OCI-LY7 (cell line): Measurements from ENCODE around the gene RNF20. TPM values are rescaled to one million over a fixed set of nuclear protein-coding genes. Genes with fewer than 3 reads are reported as not detected.

Experiments used
- BruUV-seq: library from RNA; stranded (reverse); fragments of 400-500 nt; replicated peaks from 2 replicates; lab custom pipeline; 2021; lab: Mats Ljungman, UMichigan
- CTCF ChIA-PET: fragments of 300-600 bp; sonication (Branson Sonifier 250); formaldehyde crosslinking; loops from one replicate; lab custom pipeline; 2022; ENCODE audit warnings: antibody characterized with exemption; ENCODE audit not compliant: unreplicated experiment; lab: Charles Lee
- POLR2A ChIA-PET: fragments of 300-600 bp; sonication (Branson Sonifier 250); formaldehyde crosslinking; loops from one replicate; lab custom pipeline; 2022; ENCODE audit warnings: antibody characterized with exemption; lab: Charles Lee
- DNase-seq: peaks from one replicate; pipeline ENCODE4 v3.0.0-alpha.2; 2015; ENCODE audit warnings: low spot score
- H2AFZ ChIP-seq: fragments of 200-600 bp; sonication (generic), shearing (Covaris generic); 2 replicates; pipeline ENCODE4 v1.6.1; 2014; ENCODE audit warnings: mild to moderate bottlenecking, antibody characterized with exemption, low read length, moderate library complexity
- H3K27ac ChIP-seq: fragments of 200-600 bp; sonication (generic); 2 replicates; pipeline ENCODE4 v1.5.1; 2014; ENCODE audit warnings: mixed run types, low read depth, mild to moderate bottlenecking, moderate library complexity, low read length, inconsistent platforms; ENCODE audit not compliant: poor library complexity, severe bottlenecking
- H3K36me3 ChIP-seq: fragments of 200-600 bp; sonication (generic); 2 replicates; pipeline ENCODE4 v1.6.1; 2014; ENCODE audit warnings: mild to moderate bottlenecking, antibody characterized with exemption, low read length, moderate library complexity, mixed read lengths; ENCODE audit not compliant: insufficient read depth
- H3K4me1 ChIP-seq: fragments of 200-600 bp; sonication (generic); 2 replicates; pipeline ENCODE4 v1.5.1; 2014; ENCODE audit warnings: mild to moderate bottlenecking, low read length; ENCODE audit not compliant: insufficient read depth, poor library complexity, severe bottlenecking
- H3K4me2 ChIP-seq: fragments of 200-600 bp; sonication (generic); 2 replicates; pipeline ENCODE4 v1.6.1; 2014; ENCODE audit warnings: mild to moderate bottlenecking, low read length
- H3K4me3 ChIP-seq: fragments of 200-600 bp; sonication (generic); 2 replicates; pipeline ENCODE4 v1.5.1; 2014; ENCODE audit warnings: mild to moderate bottlenecking, low read depth, low read length; ENCODE audit not compliant: poor library complexity, severe bottlenecking
- H3K79me2 ChIP-seq: fragments of 200-600 bp; sonication (generic); 2 replicates; pipeline ENCODE4 v1.6.1; 2016; ENCODE audit warnings: low read depth, mild to moderate bottlenecking, low read length, moderate library complexity, mixed read lengths; ENCODE audit not compliant: insufficient read depth
- H3K9me2 ChIP-seq: fragments of 200-600 bp; sonication (generic); 2 replicates; pipeline ENCODE4 v1.6.1; 2016; ENCODE audit warnings: mild to moderate bottlenecking, low read length, mixed read lengths; ENCODE audit not compliant: insufficient read depth
- H3K9me3 ChIP-seq: fragments of 200-600 bp; sonication (generic); 2 replicates; pipeline ENCODE4 v1.6.1; 2014; ENCODE audit warnings: mild to moderate bottlenecking, mixed run types, low read length, mixed read lengths
- H4K20me1 ChIP-seq: fragments of 200-600 bp; sonication (generic); 2 replicates; pipeline ENCODE4 v1.6.1; 2014; ENCODE audit warnings: mild to moderate bottlenecking, antibody characterized with exemption, low read length, moderate library complexity, mixed read lengths; ENCODE audit not compliant: insufficient read depth
- CTCF ChIP-seq: fragments of 200-600 bp; sonication (generic); conservative IDR thresholded peaks from 2 replicates; pipeline ENCODE4 v1.5.1; 2014; ENCODE audit warnings: mild to moderate bottlenecking, antibody characterized with exemption, low read length, moderate library complexity, mixed read lengths
- EZH2phosphoT487 ChIP-seq: fragments of 200-600 bp; sonication (generic); IDR thresholded peaks from 2 replicates; pipeline ENCODE4 v1.6.1; 2018; ENCODE audit warnings: low read depth, borderline replicate concordance, mild to moderate bottlenecking, mixed run types, antibody characterized with exemption, low read length, moderate library complexity, mixed read lengths
- intact Hi-C: fragments of 100-400 bp; cut with micrococcal nuclease; formaldehyde crosslinking; loops from one replicate; pipeline ENCODE4 v1.10.0; 2022; ENCODE audit not compliant: unreplicated experiment
- total RNA-seq, 2 experiments: library from RNA; depleted of rRNA in 1 of 2; stranded (reverse); fragments of >200 nt in 1 of 2; shearing (Covaris generic) in 1 of 2; gene quantifications; 2 replicates each; pipeline ENCODE4 v1.2.3, GENCODE V29; 2014 to 2022

Gene RNF20
- total RNA-seq, 2 experiments from 2014 or later = 13.5 to 43.5 TPM

GRCh38 chr9:101510459-101510858, 23.2 kb upstream of the RNF20 start:
- no peak overlapping the region for H3K4me3 ChIP-seq

GRCh38 chr9:101511009-101511408, 22.6 kb upstream of the RNF20 start:
- ChIA-PET POLR2A (no interaction called here), CTCF (no interaction called here)
- H3K27ac ChIP-seq = no peak overlapping the region
- no peak overlapping the region for H3K4me3 ChIP-seq
- no peaks in the 10 kb centered on the region for H3K79me2 ChIP-seq
- H2AFZ ChIP-seq = no peak overlapping the region
- H3K4me1 ChIP-seq = no peaks in the 10 kb centered on the region
- intact Hi-C loops = no loop called here
- H3K9me2 ChIP-seq = 0 out of 2 replicates have a peak, but pooled peaks cover 1% of the 10 kb centered on the region
- no peak for DNase-seq
- BruUV-seq = no TSS peak
- no peaks in the 10 kb centered on the region for H3K9me3 ChIP-seq
- H3K36me3 ChIP-seq = no peaks in the 10 kb centered on the region
- H3K4me2 ChIP-seq = no peak overlapping the region
- H4K20me1 ChIP-seq = no peaks in the 10 kb centered on the region
- no peak for TF ChIP-seq EZH2phosphoT487
- TF ChIP-seq CTCF = no peak

More at GRCh38 chr9:101510459-101510858, 23.2 kb upstream of the RNF20 start:
- no peaks in the 10 kb centered on the region for H3K4me1 ChIP-seq
- no peaks in the 10 kb centered on the region for H3K36me3 ChIP-seq
- no peak for DNase-seq
- intact Hi-C loops = no loop called here
- TF ChIP-seq EZH2phosphoT487 = no peak
- no peak for TF ChIP-seq CTCF
- no peak overlapping the region for H3K27ac ChIP-seq
- BruUV-seq = no TSS peak
- no peaks in the 10 kb centered on the region for H4K20me1 ChIP-seq
- H3K79me2 ChIP-seq = no peaks in the 10 kb centered on the region
- no peak overlapping the region for H2AFZ ChIP-seq
- H3K4me2 ChIP-seq = no peak overlapping the region
- CTCF ChIA-PET = no interaction called here
- 0 out of 2 replicates have a peak, but pooled peaks cover 3% of the 10 kb centered on the region for H3K9me2 ChIP-seq
- POLR2A ChIA-PET = interaction anchor here (1.8 kb wide), 1 partner anchor 15 kb away, joined by 3 read pairs; no protein-coding TSS in a partner anchor
- no peaks in the 10 kb centered on the region for H3K9me3 ChIP-seq

- intact Hi-C loops = no loop called here
- CTCF ChIA-PET = no interaction called here
- no TSS peak for BruUV-seq
These were observed 21.5 kb upstream of the RNF20 start for GRCh38 chr9:101512116-101512515.

More at GRCh38 chr9:101512116-101512515, 21.5 kb upstream of the RNF20 start:
- H3K4me2 ChIP-seq = no peak overlapping the region
- no peak for TF ChIP-seq EZH2phosphoT487
- TF ChIP-seq CTCF = no peak
- H3K9me3 ChIP-seq = no peaks in the 10 kb centered on the region
- H3K4me1 ChIP-seq = no peaks in the 10 kb centered on the region
- H4K20me1 ChIP-seq = no peaks in the 10 kb centered on the region
- H2AFZ ChIP-seq = no peak overlapping the region
- POLR2A ChIA-PET = interaction anchor here (0.6 kb wide), 1 partner anchor 24 kb away, joined by 3 read pairs; no protein-coding TSS in a partner anchor
- DNase-seq = no peak
- H3K79me2 ChIP-seq = no peaks in the 10 kb centered on the region
- H3K9me2 ChIP-seq = no peaks in the 10 kb centered on the region
- H3K36me3 ChIP-seq = no peaks in the 10 kb centered on the region
- H3K4me3 ChIP-seq = no peak overlapping the region
- no peak overlapping the region for H3K27ac ChIP-seq
